ENCODE data around the gene DNASE1L3.

DNASE1L3 gene

DNA sequence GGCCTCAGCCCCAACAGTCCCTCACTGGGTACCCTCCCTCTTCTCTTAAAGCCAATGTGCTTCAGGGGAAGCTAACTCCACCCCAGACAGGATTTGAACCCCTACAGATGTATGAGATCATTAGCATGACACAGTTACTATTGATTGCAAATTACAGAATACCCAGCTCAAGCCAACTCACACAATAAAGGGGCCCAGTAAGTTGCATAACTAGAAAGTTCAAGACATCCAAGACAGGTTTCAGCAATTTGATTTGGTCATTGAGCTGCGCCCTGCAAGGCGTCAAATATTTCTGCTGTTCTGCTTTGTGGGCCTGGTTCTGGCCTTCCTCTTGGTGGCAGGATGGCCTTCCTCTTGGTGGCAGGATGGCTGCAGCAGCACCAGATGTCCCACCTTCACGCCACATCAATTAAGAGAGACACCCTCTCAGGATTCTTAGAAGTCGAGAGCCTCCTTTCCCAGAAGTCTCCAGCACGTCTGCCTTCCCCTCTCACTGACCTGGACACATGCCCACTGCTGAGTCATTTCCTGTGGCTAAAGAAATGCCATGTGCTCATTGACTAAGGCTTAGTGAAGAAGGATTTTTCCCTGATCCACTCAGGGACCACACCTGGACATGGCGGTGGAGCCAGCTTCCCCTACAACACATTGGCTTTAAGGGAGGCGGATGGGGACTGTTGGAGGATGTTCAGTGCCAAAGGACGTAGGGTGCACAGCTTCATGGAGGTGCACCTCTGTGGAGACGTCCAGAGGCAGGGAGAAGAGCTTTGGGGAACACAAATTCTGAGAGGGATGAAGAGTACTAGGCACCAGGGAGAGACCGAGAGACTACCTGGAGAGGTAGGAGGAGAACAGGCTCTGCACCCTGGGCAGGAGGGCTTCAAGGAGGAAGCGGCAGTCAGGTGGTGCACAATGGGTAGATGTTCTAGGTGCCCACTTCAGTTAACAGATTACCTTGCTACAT, 49.1 kb downstream of the DNASE1L3 start:
- DNase-seq = peak; percentile 94
- Histone ChIP-seq H3K36me3 (replicated peaks) (peaks cover 97% of the 10 kb centered on the region), H3K27me3 (replicated peaks) (no peaks in the 10 kb centered on the region), H3K27ac (peak overlapping the region; percentile 22), H3K4me3 (ENCODE audit: low read depth, low read length) (no peak overlapping the region)
- in situ Hi-C loops (cut with HindIII; ENCODE audit: low pct_ligation_motif_present, low sequenced_read_pairs) = loop anchor here (25.0 kb wide), 1 partner anchor 149 kb away; the partner anchor contains the start of gene FLNB
- TF ChIP-seq, protein P1, sequence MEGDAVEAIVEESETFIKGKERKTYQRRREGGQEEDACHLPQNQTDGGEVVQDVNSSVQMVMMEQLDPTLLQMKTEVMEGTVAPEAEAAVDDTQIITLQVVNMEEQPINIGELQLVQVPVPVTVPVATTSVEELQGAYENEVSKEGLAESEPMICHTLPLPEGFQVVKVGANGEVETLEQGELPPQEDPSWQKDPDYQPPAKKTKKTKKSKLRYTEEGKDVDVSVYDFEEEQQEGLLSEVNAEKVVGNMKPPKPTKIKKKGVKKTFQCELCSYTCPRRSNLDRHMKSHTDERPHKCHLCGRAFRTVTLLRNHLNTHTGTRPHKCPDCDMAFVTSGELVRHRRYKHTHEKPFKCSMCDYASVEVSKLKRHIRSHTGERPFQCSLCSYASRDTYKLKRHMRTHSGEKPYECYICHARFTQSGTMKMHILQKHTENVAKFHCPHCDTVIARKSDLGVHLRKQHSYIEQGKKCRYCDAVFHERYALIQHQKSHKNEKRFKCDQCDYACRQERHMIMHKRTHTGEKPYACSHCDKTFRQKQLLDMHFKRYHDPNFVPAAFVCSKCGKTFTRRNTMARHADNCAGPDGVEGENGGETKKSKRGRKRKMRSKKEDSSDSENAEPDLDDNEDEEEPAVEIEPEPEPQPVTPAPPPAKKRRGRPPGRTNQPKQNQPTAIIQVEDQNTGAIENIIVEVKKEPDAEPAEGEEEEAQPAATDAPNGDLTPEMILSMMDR (IDR thresholded peaks at IDR 0.05; ENCODE audit: low read depth, low read length, missing control alignments) = no peak

DNA sequence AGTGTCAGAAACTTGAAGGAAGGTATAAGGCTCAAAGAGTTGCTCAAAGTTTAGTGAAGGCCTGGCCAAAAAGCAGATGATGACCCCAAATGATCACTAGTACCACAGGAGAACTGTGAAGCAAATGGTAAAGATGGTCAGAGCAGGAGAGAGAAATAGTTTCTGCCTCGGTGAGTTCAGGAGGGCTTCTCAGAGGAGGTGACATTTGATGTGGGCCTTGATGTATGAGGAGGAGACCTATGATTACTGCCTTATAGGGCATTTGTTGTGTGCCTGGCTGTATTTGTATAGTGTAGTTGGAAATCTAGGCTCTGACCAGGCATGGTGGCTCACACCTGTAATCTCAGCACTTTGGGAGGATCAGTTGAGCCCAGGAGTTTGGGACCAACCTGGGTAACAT, 50.4 kb downstream of the DNASE1L3 start:
- in situ Hi-C loops (cut with HindIII; ENCODE audit: low pct_ligation_motif_present, low sequenced_read_pairs) = loop anchor here (25.0 kb wide), 1 partner anchor 148 kb away; the partner anchor contains the start of gene FLNB
- no peak overlapping the region for H3K4me3 ChIP-seq (ENCODE audit: low read depth, low read length)
- no peak overlapping the region for H3K27ac ChIP-seq
- peaks cover 97% of the 10 kb centered on the region for H3K36me3 ChIP-seq (replicated peaks)
- no peak for DNase-seq
- H3K27me3 ChIP-seq (replicated peaks) = no peaks in the 10 kb centered on the region
- TF ChIP-seq, protein P1 (IDR thresholded peaks at IDR 0.05; ENCODE audit: low read depth, low read length, missing control alignments) = no peak

DNA sequence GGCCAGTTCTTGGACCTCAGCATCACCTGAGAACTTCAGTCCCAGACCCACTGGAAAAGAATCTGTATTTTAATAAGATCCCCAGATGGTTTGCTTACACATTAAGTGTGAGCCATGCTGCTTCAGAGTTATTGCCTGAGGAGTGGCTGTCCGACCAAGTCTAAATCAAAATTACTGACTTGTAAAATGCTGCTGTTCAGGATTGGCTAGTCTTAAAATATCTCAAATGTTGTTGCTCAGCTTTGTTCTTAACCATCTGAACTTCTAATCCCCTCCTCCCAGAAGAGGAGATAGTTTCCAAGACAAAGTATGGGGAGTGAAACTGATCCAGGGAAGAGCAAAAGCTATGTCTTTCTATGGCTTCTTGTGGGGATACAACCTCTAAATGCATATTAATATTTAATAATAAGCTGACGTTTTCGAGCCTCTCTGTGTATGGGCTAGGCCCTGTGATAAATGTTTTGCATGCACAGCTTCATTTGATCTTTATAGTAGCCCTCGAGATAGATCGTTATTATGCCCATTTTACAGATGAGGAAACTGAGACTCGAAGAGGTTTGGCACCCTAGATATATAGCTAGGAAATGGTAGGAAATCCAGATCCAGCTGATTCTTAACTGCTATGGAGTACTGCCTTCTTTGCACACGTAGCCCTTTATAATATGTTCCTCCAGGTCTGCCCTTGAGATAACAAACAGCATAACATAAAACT, 52.2 kb downstream of the DNASE1L3 start:
- in situ Hi-C loops (cut with HindIII; ENCODE audit: low pct_ligation_motif_present, low sequenced_read_pairs) = loop anchor here (25.0 kb wide), 1 partner anchor 146 kb away; the partner anchor contains the start of gene FLNB
- Histone ChIP-seq H3K27ac (no peak overlapping the region), H3K4me3 (ENCODE audit: low read depth, low read length) (no peak overlapping the region), H3K27me3 (replicated peaks) (no peaks in the 10 kb centered on the region), H3K36me3 (replicated peaks) (peaks cover 97% of the 10 kb centered on the region)
- TF ChIP-seq, protein P1 (IDR thresholded peaks at IDR 0.05; ENCODE audit: low read depth, low read length, missing control alignments) = no peak
- no peak for DNase-seq

DNA sequence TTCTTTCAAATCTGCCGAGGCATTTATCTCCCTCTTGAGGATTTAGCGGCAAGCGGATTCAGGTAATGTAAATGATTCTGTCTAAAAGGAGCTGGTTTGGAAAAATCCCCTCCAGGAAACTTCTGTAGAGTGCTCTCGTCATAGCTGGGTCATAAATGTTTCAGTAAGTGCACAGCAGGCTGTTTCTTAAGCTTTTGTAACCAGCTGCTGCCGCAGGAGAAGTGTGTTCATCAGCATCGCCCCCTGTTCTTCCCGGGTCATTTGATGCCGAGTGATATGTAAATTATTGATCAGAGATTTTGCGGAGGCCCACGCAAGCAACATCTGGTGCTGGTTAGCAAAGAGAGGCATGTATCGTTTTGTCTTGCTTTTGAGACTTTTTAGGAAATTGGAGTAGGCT, 53.1 kb downstream of the DNASE1L3 start:
- Histone ChIP-seq H3K36me3 (replicated peaks) (peaks cover 97% of the 10 kb centered on the region), H3K27me3 (replicated peaks) (no peaks in the 10 kb centered on the region), H3K27ac (no peak overlapping the region), H3K4me3 (ENCODE audit: low read depth, low read length) (no peak overlapping the region)
- TF ChIP-seq, protein P1 (IDR thresholded peaks at IDR 0.05; ENCODE audit: low read depth, low read length, missing control alignments) = no peak
- no peak for DNase-seq
- in situ Hi-C loops (cut with HindIII; ENCODE audit: low pct_ligation_motif_present, low sequenced_read_pairs) = loop anchor here (25.0 kb wide), 1 partner anchor 145 kb away; the partner anchor contains the start of gene FLNB

DNA sequence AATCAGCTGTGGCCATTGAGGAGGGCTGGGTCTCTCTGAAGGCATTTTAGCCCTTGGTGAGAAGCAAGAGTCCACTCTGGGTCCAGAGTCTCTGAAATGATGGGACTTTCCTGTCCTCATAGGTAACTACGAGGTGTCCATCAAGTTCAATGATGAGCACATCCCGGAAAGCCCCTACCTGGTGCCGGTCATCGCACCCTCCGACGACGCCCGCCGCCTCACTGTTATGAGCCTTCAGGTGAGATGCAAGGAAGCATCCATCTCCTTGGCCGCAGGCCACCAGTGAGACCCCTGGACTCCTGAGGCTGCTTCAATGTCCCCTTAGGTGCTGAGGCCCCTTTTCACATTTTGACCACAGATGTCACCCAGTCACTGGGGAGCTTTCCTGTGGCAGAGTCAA, 54.9 kb downstream of the DNASE1L3 start:
- in situ Hi-C loops (cut with HindIII; ENCODE audit: low pct_ligation_motif_present, low sequenced_read_pairs) = loop anchor here (25.0 kb wide), 1 partner anchor 144 kb away; the partner anchor contains the start of gene FLNB
- Histone ChIP-seq H3K27me3 (replicated peaks) (no peaks in the 10 kb centered on the region), H3K27ac (no peak overlapping the region), H3K4me3 (ENCODE audit: low read depth, low read length) (no peak overlapping the region), H3K36me3 (replicated peaks) (peaks cover 98% of the 10 kb centered on the region)
- TF ChIP-seq, protein P1 (IDR thresholded peaks at IDR 0.05; ENCODE audit: low read depth, low read length, missing control alignments) = no peak
- DNase-seq = no peak

Measured in brain microvascular endothelial cell (primary cell).